NCI-H2029 (cell line): Measurements from ENCODE around the gene C1orf50.

Experiments used
- DNase-seq: peaks from one replicate; lab custom pipeline; 2025; lab: John Stamatoyannopoulos, UW

C1orf50 gene

DNA sequence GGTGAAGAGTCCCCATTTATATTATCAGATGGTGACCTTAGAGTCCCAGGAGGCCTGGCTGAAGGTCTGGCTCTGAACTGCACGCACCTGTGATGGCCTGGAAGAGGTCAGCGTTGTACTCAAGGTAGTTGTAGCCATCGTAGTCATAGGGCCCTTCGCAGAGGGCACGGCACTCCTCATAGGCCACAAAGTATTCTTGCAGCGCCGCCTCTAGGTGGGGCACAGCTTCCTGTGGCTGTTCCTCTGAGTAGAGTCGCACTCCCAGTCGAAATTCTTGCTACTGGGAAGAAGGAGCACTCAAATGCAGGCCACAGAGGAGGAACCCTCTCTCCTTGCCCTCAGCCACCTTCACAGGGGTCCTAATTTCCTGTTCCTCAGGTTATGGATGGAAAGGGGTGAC lies 7.9 kb upstream of the C1orf50 start:
- no peak for DNase-seq

DNA sequence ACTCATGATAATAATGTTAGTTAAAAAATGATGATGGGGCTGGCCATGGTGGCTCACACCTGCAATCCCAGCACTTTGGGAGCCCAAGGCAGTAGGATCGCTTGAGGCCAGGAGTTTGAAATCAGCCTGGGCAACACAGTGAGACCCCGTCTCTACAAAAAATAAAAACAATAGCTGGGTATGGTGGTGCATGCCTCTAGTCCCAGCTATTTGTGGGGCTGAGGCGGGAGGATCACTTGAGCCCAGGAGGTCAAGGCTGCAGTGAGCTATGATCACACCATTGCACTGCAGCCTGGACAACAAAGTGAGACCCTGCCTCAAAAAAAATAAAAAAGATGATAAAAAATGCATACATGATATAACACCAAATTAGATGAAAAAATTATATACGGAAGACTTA lies 5.5 kb upstream of the C1orf50 start:
- DNase-seq: no peak

DNA sequence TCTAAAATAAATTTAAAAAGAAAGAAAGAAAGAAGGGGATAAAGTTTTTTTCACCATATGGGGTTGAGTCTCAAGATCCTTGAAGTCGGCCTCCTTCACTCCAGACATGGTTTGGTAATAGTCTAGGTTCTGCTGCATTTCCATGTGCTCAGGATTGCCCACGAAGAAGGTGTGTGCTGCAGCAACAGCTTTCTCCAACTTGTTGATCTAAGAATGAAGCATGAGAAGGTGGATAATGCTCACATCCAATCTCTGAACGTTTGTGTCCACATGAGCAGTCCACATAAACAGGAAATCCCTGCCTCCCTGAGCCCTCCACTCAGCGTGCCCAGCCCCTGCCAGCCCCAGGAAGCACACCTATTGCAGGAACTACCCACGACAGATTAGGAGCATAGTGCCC lies 4.8 kb upstream of the C1orf50 start:
- no peak for DNase-seq

DNA sequence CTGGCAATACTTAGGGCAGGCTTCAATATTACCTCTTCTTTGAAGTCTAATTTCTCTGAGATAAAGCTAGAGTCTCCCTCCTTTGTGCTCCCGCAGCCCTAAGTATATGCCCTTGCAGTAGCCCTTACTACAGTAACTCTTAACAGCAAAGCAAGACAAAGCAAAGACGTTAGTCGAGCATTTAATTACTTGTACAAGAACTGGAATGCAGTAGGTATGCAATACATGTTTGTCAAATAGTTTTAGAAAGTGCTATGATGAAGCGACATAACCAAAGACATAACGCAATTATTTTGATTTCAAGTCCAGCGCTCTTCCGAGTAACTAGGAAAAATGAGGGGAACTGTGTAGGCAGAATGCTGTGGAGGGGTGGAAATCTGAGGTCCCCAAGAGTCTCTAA lies 1.8 kb upstream of the C1orf50 start:
- DNase-seq: no peak

DNA sequence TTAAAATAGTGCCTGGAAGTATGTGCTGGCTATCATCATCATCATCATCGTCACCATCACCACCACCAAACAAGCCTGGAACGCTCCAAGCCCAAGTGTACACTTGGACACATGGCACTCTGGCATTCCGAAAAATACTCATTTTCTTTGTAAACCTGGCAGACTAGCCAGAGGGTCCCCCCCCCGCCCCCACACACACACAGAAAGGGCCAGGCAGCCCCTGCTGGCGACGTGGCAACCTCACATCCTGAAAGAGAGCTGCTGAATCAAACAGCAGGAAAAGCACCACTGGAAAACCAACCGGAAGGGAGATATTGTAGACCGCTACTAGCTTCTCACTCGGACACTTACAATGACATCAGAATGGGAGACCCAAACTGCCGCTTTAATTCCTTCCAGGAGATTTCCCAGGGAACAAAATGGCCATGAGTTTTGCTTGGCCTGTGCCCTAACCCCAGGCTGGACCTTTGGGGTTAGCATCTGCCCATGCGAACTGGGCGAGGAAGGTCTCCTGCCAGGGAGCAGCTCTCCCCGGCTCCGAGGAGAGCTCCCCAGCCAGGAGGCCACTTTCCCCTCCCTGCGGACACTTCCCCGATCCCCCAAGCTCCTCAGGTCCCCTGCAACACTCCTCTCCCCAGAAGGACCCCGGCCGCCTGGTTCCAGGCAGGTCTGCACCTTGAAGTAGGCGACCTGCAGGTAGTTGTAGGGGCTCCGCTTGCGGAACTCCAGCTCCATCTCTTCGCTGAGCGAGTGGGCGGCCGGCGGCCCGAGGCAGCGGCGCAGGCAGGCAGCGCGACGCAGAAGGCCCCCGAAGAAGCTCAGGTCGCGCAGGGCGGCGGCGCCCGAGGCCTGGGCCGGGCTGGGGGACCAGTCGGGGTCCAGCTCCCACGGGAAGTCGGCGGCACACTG lies 963 bp upstream of the C1orf50 start:
- DNase-seq: peak; percentile 50

DNA sequence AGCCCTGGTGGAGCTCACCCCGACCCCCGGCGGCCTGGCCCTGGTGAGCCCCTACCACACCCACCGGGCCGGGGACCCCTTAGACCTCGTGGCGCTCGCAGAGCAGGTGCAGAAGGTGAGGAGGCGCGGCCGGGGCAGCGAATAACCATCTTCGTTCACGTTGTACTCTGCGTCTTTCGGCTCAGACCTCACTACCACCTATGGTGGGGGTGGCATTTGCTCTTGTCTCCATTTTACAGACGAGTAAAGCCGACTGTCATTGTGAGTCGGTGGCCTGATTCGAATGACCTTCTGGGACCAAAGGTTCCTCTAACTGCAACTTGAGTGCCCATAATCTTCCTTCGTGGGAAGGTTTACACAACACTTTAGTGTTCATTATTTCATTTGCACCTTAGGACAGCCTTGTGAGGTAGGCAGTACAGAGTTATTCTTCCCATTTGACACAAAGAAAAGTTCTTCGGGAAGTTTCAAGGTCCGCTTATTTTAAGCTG lies 506 bp downstream of the C1orf50 start:
- DNase-seq: no peak

DNA sequence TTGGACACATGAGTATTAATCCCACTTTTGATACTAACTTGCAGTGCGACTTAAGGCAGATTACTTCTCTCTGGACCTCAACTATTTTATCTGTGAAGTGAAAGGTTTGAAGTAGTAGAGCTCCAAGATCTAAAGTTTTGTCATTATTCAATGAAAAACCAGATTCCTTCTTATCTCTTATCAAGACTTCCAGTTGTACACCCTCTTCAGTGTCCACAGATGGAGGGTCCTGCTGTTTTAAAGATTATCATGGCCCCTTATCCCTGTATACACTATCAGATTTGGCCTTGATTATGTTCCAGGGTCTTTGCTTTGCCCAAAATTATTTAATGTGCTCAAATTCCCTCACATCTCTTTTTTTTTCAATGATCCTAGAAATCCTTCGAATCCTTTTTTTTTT lies 1.1 kb downstream of the C1orf50 start:
- no peak for DNase-seq

DNA sequence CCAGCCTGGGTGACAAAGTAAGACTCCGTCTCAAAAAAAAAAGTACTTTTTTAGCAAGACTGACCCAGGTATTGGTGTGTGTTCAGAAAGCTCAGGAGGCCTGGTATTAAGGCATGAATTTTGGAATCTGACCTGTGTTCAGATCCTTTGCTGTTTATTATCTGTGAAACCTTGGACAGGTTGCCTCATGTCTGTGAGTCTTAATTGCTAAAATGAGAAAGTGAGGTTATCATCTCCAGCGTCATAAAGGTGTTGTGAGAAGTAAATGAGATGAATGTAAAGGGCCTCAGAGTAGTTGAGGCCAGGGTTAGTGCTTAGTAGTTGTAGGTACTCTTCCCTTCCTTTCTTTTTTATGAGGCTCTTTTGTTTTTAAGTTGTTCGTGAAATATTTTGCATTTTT lies 2.8 kb downstream of the C1orf50 start:
- DNase-seq: no peak

DNA sequence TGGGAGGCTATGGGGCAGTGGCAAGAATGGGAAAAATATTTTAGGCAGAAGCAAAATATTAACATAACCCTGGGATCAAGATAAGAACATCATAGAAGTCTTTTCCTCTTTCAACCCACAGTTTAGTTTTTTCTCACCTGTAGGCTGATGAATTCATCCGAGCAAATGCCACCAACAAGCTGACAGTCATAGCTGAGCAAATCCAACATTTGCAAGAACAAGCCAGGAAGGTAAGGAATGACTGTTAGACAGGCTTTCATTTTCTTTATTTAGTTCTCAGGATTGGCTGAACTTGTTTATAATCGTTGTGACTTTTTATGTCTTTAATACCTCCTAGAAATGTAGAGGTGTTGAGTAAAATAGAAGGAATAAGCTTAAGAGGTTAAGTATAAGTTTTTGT lies 6.4 kb downstream of the C1orf50 start:
- no peak for DNase-seq

DNA sequence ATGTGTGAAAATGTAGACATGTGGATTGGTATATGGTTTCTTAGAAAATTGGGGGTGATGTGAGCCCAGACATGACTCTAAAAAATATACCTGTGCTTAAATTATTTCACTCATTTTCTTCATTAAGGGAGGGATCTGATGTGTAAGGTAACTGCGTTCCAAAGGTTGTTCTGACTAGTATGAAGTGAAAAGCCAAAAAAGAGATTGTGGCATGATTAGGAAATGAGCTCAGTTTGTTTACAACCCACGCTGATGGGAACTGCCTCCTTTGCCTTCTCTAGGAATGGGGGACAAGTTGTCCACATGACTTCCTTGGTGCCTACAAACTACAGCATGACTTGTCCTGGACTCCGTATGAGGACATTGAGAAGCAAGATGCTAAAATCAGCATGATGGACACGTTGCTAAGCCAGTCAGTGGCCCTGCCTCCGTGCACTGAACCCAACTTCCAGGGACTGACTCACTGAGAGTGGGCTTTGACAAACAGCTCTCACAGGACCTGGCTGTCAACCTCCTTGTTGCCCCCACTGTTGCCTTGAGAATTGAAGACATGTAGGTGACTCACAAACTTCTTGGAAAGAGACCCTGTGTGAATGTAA lies 8.0 kb downstream of the C1orf50 start:
- no peak for DNase-seq

DNA sequence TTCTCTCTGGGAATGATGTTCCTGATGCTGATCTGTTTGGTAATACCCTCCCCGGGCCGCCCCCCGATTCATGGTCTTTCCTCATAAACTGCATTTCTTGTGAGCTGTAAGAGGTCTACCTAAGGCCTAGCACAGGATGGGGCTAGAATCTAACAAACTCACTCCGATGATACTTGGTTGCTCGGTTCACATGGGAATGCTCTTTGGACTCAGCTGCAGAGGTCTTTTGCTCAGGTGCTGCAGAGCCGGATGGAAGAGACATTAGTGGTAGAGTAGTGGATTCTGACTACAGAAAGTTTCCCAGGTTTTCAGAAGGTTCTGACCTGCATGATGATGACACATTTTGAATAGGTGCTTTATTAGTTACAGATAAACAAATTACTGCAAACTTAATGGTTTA lies 9.5 kb downstream of the C1orf50 start:
- DNase-seq: no peak

DNA sequence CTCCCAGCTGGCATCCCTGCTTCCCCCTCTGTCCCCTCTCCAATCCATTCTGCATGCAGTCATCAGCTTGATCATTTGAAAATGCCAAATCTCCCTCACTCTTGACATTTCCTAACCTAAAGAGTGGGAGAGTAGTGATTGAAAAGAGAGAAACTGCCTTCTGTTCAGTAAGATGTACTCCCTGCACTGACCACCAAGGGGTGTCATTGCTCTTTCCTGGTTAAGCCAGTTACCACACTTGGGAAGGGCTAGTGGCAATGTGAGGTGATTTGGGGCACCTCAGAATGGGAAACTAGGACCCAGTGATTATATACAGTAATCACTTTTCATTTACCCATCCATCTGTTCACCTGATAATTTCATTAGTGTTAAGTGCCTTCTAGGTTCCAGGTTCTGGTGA lies 10.8 kb downstream of the C1orf50 start:
- DNase-seq: peak; percentile 11

DNA sequence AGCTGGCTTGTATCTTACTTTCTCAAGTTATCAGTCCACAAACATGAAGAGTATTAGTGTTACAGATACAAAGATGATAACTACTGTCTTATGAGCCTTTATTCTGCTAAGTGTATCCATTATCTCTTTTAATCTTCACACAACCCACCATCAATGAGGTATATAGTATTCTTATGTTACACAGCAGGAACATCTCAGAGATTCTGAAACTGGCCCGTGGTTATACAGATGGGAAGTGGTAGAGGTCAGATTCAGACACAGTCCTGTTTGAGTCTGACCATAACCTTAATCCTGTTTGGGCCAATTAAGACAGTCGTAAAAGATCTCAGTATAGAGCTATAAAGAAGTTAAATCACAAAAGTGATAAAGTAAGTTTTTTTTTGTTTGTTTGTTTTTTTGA lies 12.7 kb downstream of the C1orf50 start:
- DNase-seq: no peak

DNA sequence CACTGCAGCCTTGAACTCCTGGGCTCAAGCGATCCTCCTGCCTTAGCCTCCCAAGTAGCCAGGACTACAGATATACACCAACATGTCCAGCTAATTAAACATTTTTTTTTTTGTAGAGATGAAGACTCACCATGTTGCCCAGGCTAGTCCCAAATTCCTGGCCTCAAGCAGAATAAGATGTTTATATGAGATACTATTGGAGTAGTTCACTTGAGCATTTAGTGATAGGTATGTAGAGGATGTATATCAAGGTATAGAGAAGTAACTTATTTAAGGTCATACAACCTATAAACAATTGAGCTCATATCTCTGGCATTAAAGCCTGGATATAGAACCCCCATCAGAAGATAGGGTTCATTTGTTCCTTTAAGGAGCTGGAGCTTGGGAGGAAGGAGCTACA lies 13.1 kb downstream of the C1orf50 start:
- no peak for DNase-seq

DNA sequence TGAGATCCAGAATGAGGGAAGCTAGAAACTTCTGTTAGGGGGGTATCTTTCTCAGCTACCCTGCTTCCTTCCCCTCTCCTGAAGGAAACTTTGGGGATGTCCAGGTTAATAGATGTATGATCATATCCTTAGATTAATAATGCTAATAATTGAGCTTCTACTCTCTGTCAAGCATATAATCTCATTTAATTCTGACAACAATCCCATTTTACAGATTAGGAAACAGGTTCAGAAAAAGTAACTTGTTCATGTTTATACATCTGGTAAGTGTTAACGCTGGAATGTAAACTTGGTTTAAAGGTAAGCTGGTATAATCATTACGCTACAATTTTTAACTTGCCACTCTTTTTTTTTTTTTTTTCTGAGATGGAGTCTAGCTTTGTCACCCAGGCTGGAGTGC lies 16.0 kb downstream of the C1orf50 start:
- no peak for DNase-seq

DNA sequence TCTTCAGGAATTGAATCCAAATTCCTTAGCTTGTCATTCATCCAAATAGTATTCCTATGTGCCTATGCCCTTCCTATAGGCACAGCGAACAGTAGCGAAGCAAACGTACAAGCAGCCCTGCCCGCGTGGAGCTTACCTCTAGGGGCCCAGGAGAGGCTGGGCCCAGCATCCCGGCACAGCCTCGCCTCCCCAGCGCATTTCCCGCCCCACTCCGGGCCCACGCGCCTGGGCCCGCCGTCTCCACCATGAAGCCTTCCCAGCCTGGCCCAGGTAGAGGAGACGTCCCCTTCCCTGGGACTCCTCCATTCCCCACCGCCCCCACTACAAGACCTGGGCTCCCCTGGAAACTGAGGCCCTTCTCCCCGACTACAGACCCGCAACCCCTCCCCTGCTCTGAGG lies 17.5 kb downstream of the C1orf50 start:
- no peak for DNase-seq

DNA sequence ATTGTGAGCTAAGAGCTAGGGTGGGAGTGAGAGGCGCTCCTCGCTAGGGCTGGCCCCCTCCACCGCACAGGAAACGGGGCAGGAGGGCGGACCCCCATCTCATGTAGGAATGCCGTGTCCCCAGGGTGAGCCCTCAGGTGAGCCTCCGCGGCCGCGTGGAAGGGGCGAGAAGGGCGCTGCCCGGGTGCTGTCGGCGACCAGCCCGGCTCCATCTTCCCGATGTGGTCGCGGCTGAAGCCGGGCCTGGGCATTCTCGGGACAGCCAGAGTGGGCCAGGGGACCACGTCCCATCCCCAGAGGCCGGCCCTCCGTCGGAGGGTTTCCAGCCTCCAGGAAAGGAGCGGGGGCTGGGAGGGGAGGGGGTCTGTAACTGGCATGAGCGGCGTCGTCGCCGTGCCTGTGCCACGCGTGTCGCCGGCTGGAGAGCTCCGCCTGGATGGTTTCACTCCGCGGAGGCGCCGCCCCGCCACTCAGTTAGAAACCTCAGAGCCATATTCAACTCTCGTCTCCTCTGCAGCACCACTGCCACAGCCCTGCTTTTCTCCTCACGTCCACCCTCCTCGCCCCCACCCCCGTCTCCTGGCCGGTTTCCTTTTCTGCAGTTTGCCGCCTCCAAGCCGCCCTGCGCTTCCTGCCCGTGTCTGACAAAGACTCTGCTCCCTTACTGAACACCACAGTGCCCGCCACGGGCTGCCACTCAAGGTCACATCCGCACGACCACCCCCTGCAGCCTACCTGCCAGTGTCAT lies 18.1 kb downstream of the C1orf50 start, which contains the start of gene TMEM269:
TMEM269 (plus strand) TSS at position 46 of the 748 bp plus-strand sequence. CDS start 4,903 bp downstream, outside the sequence.
- peak; percentile 26 for DNase-seq

DNA sequence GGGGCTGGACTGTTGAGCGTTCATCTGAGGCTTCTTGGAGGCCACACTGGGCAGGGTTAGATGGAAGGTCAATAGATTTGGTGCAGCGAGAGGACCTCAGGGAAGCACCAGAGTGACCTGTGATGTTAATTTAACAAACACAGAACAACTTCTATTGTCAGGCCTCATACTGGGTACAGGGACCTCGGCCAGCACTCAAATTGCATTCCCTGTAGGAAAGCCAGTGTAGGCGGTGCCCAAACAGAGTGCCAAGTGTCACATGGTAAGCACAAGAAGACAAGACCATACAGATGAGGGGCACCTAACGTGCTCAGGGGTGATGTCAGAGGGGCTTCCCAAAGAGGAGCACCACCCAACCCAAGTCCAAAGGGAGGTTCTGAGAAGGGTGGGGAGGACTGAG lies 19.0 kb downstream of the C1orf50 start:
- DNase-seq: no peak

DNA sequence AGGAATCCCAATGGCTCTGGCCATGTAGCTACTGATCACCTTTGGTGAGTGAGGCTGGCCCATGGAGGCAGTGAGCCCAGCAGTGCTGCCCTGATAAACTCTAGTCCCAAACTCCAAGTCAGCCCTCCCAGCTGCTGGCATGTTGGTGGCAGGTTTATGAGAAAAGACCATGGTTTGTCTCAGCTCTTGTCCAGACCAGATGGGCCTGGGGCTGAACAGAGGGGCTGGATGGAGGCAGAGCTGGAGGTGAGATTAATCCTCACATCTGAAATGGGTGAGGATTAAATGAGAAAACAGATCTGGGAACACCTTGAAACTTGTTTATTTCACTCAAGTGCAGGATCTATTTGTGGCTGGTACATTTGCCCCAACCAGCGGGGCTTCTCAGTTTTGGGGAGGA lies 21.0 kb downstream of the C1orf50 start:
- no peak for DNase-seq

DNA sequence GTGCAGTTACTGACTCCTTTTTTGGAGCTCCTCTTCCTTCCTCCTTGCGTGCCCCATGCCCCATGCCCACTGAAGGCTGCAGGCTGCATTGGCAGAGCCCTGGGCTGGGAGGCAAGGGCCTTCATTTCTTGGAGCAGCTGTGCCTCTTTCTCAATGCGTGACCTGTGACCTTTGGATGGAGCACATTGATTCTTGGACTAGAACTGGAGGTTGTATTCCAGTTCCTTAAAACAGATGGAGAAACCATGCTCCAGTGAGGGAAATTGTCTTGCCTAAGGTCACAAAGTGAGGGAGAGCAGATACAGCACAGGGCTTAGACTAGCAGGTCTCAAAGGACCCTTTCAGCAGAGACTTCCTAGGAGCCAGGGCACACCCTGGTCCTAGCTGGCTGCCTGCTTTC lies 26.8 kb downstream of the C1orf50 start:
- no peak for DNase-seq

DNA sequence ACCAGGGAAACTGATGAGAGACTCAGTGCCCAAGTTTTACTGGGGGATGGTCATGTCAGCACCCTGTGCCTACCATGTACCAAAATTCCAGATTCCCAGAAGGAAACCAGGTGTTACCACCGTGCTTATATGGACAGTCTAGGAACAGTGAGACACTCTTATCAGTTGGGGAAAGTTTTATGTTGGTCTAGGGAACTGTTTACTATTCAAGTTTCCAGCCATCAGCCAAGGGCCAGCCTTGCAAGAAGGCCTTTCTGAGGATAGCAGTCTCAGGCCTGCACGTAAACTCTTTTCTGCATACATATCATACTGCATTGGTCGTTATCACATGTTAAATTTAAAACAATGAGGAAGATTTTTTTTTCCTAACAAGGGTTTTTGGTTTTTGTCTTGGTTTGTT lies 30.4 kb downstream of the C1orf50 start:
- DNase-seq: no peak

DNA sequence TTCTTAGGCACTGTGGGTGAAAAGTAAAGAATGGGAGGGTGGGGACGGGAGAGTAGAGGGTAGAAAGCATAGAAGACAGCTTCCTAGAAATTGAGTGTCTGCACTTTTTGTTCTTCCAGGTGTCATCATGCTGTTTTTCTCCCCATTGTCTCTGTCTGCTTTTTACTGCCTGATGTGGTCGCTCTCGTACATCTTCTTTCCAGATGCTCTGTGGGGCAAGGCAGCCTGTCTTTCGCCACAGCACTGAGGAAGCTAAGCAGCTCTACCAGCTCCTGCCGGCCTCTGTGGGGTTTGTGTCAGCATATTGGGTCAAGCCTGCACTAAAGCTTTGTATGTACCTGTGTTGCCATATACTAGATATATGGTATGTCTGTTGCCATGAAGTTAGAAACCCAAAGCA lies 30.9 kb downstream of the C1orf50 start:
- DNase-seq: no peak
